ENCODE data around the gene PCSK9.

DNA sequence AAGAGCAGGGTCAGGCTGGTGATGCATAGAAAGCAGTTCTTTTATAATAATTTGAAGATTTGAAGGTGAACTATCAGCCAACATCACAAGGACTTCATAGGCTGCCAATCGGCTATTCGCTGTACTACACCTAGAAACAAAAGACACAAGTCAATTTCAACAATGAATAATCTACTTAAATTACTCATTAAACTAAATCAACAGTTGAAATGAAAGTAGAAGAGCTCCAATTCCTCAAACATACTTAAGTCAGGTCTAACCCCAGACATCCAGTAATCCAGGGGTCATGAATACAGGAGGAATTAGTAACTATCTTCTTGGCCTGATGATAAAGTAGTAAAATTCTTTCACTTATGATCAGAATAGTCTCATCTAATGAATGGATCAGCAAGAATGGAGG, 64.5 kb downstream of the PCSK9 start:
- TF ChIP-seq, protein P1, sequence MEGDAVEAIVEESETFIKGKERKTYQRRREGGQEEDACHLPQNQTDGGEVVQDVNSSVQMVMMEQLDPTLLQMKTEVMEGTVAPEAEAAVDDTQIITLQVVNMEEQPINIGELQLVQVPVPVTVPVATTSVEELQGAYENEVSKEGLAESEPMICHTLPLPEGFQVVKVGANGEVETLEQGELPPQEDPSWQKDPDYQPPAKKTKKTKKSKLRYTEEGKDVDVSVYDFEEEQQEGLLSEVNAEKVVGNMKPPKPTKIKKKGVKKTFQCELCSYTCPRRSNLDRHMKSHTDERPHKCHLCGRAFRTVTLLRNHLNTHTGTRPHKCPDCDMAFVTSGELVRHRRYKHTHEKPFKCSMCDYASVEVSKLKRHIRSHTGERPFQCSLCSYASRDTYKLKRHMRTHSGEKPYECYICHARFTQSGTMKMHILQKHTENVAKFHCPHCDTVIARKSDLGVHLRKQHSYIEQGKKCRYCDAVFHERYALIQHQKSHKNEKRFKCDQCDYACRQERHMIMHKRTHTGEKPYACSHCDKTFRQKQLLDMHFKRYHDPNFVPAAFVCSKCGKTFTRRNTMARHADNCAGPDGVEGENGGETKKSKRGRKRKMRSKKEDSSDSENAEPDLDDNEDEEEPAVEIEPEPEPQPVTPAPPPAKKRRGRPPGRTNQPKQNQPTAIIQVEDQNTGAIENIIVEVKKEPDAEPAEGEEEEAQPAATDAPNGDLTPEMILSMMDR (conservative IDR thresholded peaks at IDR 0.05; ENCODE audit: low read depth, low read length) = no peak
- TF ChIP-seq EZH2 (IDR thresholded peaks at IDR 0.05; ENCODE audit: borderline replicate concordance, low read depth, low read length, poor library complexity, severe bottlenecking) = no peak

All from A673 (cell line).